HepG2 (cell line): Measurements from ENCODE around the gene ATP13A2. TPM values are rescaled to one million over a fixed set of nuclear protein-coding genes. Genes with fewer than 3 reads are reported as not detected.

Experiments
- ATAC-seq: fragments of 200-7000 bp; cut with Tn5 transposase; 3 replicates; pipeline ENCODE4 v1.9.1; 2020; ENCODE audit warnings: mild to moderate bottlenecking, moderate library complexity
- BruUV-seq: library from RNA; stranded (reverse); fragments of 400-500 nt; replicated peaks from 2 replicates; lab custom pipeline; 2021; lab: Mats Ljungman, UMichigan
- CTCF ChIA-PET: fragments of 300-600 bp; formaldehyde crosslinking; extraction: SDS; loops from one replicate; lab custom pipeline; 2021; ENCODE audit warnings: low total read pairs, inconsistent platforms, low intra/inter-chr PET ratio; lab: Yijun Ruan, JAX
- POLR2A ChIA-PET: fragments of 350-600 bp; sonication (Branson Sonifier 250); formaldehyde crosslinking; loops from one replicate; lab custom pipeline; 2020; ENCODE audit warnings: antibody characterized with exemption, inconsistent platforms; lab: Yijun Ruan, JAX
- DNase-seq: peaks from one replicate; pipeline ENCODE4 v3.0.0-alpha.2; 2015; ENCODE audit warnings: low spot score
- FAIRE-seq: peaks from 3 replicates; lab custom pipeline; 2011; peaks lifted over from hg19 to GRCh38; lab: Jason Lieb, UNC
- H2AFZ ChIP-seq: one replicate; pipeline ENCODE4 v1.6.1; 2011; ENCODE audit warnings: low read length, inconsistent platforms
- H3K27ac ChIP-seq: fragments of 300-600 bp; 3 replicates; pipeline ENCODE4 v1.8.0; 2011; ENCODE audit warnings: mixed run types, mild to moderate bottlenecking, mixed read lengths, low read length, inconsistent platforms; ENCODE audit not compliant: insufficient read depth; ENCODE audit errors: extremely low read length
- H3K27me3 ChIP-seq, 2 experiments: fragments of 200-600 bp in 1 of 2; 2 replicates in 1 of 2; 3 replicates in 1 of 2; pipeline versions ENCODE4 v1.6.0 to v1.8.0; 2011; ENCODE audit warnings: low read length in 2 of 2, mild to moderate bottlenecking in 2 of 2, moderate library complexity in 2 of 2, inconsistent platforms in 1 of 2; ENCODE audit not compliant: insufficient read depth in 2 of 2, control insufficient read depth in 1 of 2
- H3K36me3 ChIP-seq, 2 experiments: fragments of 200-600 bp in 1 of 2; replicated peaks in 1 of 2; 2 replicates in 1 of 2; 3 replicates in 1 of 2; pipeline versions ENCODE4 v1.5.1 to v1.8.0; 2011; ENCODE audit warnings: low read length in 2 of 2, inconsistent platforms in 1 of 2; ENCODE audit not compliant: insufficient read depth in 2 of 2, control insufficient read depth in 1 of 2
- H3K4me1 ChIP-seq: 2 replicates; pipeline ENCODE4 v1.5.1; 2012; ENCODE audit warnings: low read length, inconsistent platforms; ENCODE audit not compliant: insufficient read depth
- H3K4me2 ChIP-seq: 2 replicates; pipeline ENCODE4 v1.6.0; 2011; ENCODE audit warnings: low read depth, low read length, inconsistent platforms
- H3K4me3 ChIP-seq, 3 experiments: fragments of 200-600 bp in 1 of 3; sonication (generic), shearing (Covaris generic) in 1 of 3; replicated peaks in 1 of 3; 2 replicates each; pipeline ENCODE4 v1.5.1; 2011 to 2016; ENCODE audit warnings: low read length in 3 of 3, inconsistent platforms in 2 of 3, low read depth in 2 of 3, mild to moderate bottlenecking in 2 of 3, control low read depth in 1 of 3, mixed read lengths in 1 of 3; ENCODE audit not compliant: insufficient read depth in 1 of 3
- H3K79me2 ChIP-seq: one replicate; pipeline ENCODE4 v1.6.1; 2011; ENCODE audit warnings: low read length, inconsistent platforms; ENCODE audit not compliant: insufficient read depth
- H3K9ac ChIP-seq: 2 replicates; pipeline ENCODE4 v1.6.0; 2011; ENCODE audit warnings: mild to moderate bottlenecking, low read depth, low read length, inconsistent platforms; ENCODE audit not compliant: insufficient read depth
- H3K9me3 ChIP-seq: 2 replicates; pipeline ENCODE4 v1.5.1; 2012; ENCODE audit warnings: mild to moderate bottlenecking, low read length
- H4K20me1 ChIP-seq: 2 replicates; pipeline ENCODE4 v1.6.0; 2011; ENCODE audit warnings: inconsistent platforms, mild to moderate bottlenecking, low read length, moderate library complexity; ENCODE audit not compliant: insufficient read depth
- NFE2 ChIP-seq: sonication (generic); formaldehyde crosslinking; IDR thresholded peaks from 2 replicates; pipeline ENCODE4 v1.4.0; 2020; ENCODE audit warnings: missing genetic modification reagents
- PBX3 ChIP-seq: sonication (generic); formaldehyde crosslinking; IDR thresholded peaks from 2 replicates; pipeline ENCODE4 v1.8.1; 2023; ENCODE audit warnings: missing genetic modification reagents, inconsistent platforms, borderline replicate concordance
- ZBTB3 ChIP-seq: sonication (generic); formaldehyde crosslinking; IDR thresholded peaks from 2 replicates; pipeline ENCODE4 v1.4.0; 2020; ENCODE audit warnings: low read depth, mild to moderate bottlenecking, moderate library complexity, missing genetic modification reagents, borderline replicate concordance
- ZFP37 ChIP-seq: sonication (generic); formaldehyde crosslinking; IDR thresholded peaks from 2 replicates; pipeline ENCODE4 v1.4.0; 2020; ENCODE audit warnings: missing genetic modification reagents, borderline replicate concordance
- ZNF484 ChIP-seq: sonication (generic); formaldehyde crosslinking; IDR thresholded peaks from 2 replicates; pipeline ENCODE4 v1.5.1; 2020; ENCODE audit warnings: mild to moderate bottlenecking, low read depth, missing genetic modification reagents, borderline replicate concordance
- ZSCAN9 ChIP-seq: IDR thresholded peaks from 2 replicates; pipeline ENCODE4 v1.6.1; 2016; ENCODE audit warnings: borderline replicate concordance
- WGBS: methylation state at CpG from one replicate; pipeline ENCODE4 v1.1.6; 2017; ENCODE audit warnings: low lambda C conversion rate; 5-methylcytosine and 5-hydroxymethylcytosine counted together
- in situ Hi-C: cut with HindIII; loops from 2 replicates; pipeline ENCODE4 v1.10.0; 2017; ENCODE audit warnings: low pct_unique_long_range_greater_than_20kb; ENCODE audit not compliant: extremely low pct_ligation_motif_present
- intact Hi-C: fragments of 100-400 bp; cut with micrococcal nuclease; formaldehyde crosslinking; loops from one replicate; pipeline ENCODE4 v1.10.0; 2022; ENCODE audit not compliant: unreplicated experiment
- polyA plus RNA-seq, 8 experiments: library from polyadenylated mRNA; depleted of rRNA in 3 of 8; stranded (reverse) in 7 of 8; unstranded in 1 of 8; fragments of >200 nt; fragmentation: Illumina TruSeq in 4 of 8; extraction: Trizol in 4 of 8; gene quantifications; 2 replicates each; pipeline versions ENCODE4 v1.2.1 to v1.2.3, GENCODE V29; 2011 to 2016; ENCODE audit warnings: low read depth in 4 of 8, missing spikeins in 1 of 8, mixed read lengths in 1 of 8; ENCODE audit not compliant: insufficient read depth in 1 of 8
- total RNA-seq, 5 experiments: library from RNA; depleted of rRNA; stranded (reverse); fragments of >200 nt; fragmentation: Illumina TruSeq; extraction: Trizol; gene quantifications; 2 replicates each; pipeline ENCODE4 v1.2.3, GENCODE V29; 2016; ENCODE audit warnings: low read depth in 1 of 5
- TF ChIP-seq, protein P1 (sequence below): sonication (generic); formaldehyde crosslinking; IDR thresholded peaks from 2 replicates; pipeline ENCODE4 v1.4.0; 2020; ENCODE audit warnings: mild to moderate bottlenecking, missing genetic modification reagents

Gene ATP13A2
- total and polyA plus RNA-seq, 2 of the 13 experiments (the other 11 are each of a cell fraction or from before 2014, with no cell fraction given) = 13.2 to 16.2 TPM

GRCh38 chr1:16969651-16970050 lies 42.1 kb downstream of the ATP13A2 start:
- H4K20me1 ChIP-seq = no peaks in the 10 kb centered on the region; the same call in 1 of the 2 replicates
- H3K9me3 ChIP-seq = no peaks in the 10 kb centered on the region
- H3K9ac ChIP-seq = no peak overlapping the region
- CTCF ChIA-PET = no interaction called here
- H3K4me1 ChIP-seq = no peaks in the 10 kb centered on the region
- TF ChIP-seq, protein P1, sequence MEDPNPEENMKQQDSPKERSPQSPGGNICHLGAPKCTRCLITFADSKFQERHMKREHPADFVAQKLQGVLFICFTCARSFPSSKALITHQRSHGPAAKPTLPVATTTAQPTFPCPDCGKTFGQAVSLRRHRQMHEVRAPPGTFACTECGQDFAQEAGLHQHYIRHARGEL (CRISPR knock-in tag) = no peak
- TF ChIP-seq PBX3 = no peak
- no peak for TF ChIP-seq ZSCAN9 (CRISPR knock-in tag)
- TF ChIP-seq ZFP37 (CRISPR knock-in tag) = no peak
- no peak for TF ChIP-seq ZNF484 (CRISPR knock-in tag)
- TF ChIP-seq ZBTB3 = no peak
- no peak for TF ChIP-seq NFE2
- no peaks in the 10 kb centered on the region for H3K36me3 ChIP-seq
- no peak overlapping the region for H2AFZ ChIP-seq
- FAIRE-seq = no peak
- in situ Hi-C loops = loop anchor here (25.0 kb wide), 1 partner anchor 268 kb away; the partner anchor contains the start of gene PADI3
- no peak overlapping the region for H3K4me2 ChIP-seq
- H3K4me3 ChIP-seq = no peak overlapping the region
- H3K27me3 ChIP-seq = peaks cover 1 to 4% of the 10 kb centered on the region in 2 experiments; a peak in 2 of 5 replicates
- H3K79me2 ChIP-seq = no peaks in the 10 kb centered on the region
- intact Hi-C loops = no loop called here
- no peak for ATAC-seq
- WGBS = 67% methylated on average over 2 of the region's 12 CpGs
- POLR2A ChIA-PET = no interaction called here
- no peak for DNase-seq
- no TSS peak for BruUV-seq
- no peak overlapping the region for H3K27ac ChIP-seq
